Measurements from ENCODE around the gene WDR1. TPM values are rescaled to one million over a fixed set of nuclear protein-coding genes. Genes with fewer than 3 reads are reported as not detected.

The WDR1 gene
- total RNA-seq, 4 donors from 2014 or later, result 361 to 536 (median 485) TPM

GRCh38 chr4:10161840-10162239 is 45.2 kb upstream of the WDR1 start:
- no peaks in the 10 kb centered on the region for H3K36me3 ChIP-seq
- TF ChIP-seq EP300 (IDR thresholded peaks at IDR 0.05) (no peak), POLR2A (IDR thresholded peaks at IDR 0.05; ENCODE audit: low read depth) (no peak), POLR2AphosphoS5 (IDR thresholded peaks at IDR 0.05) (no peak)
- intact Hi-C loops (cut with DNase I), result no loop called here
- no peak overlapping the region for H3K27ac ChIP-seq (replicated peaks in 1 of 4)
- no peak for DNase-seq (ENCODE audit: extremely low spot score)
- 90% methylated on average over 5 of the region's 6 CpGs for WGBS
- H3K4me1 ChIP-seq, result peaks cover 0 to 49% (median 31%) of the 10 kb centered on the region in 4 donors
- no peaks in the 10 kb centered on the region for H3K9me3 ChIP-seq
- no peaks in the 10 kb centered on the region for H3K27me3 ChIP-seq
- no peak overlapping the region for H3K4me3 ChIP-seq

- no peak overlapping the region for H3K4me3 ChIP-seq
- H3K9me3 ChIP-seq, result no peaks in the 10 kb centered on the region
- TF ChIP-seq EP300 (IDR thresholded peaks at IDR 0.05) (no peak), POLR2AphosphoS5 (IDR thresholded peaks at IDR 0.05) (no peak), CTCF (IDR thresholded peaks at IDR 0.05) (no peak), POLR2A (IDR thresholded peaks at IDR 0.05; ENCODE audit: low read depth) (no peak)
- no peaks in the 10 kb centered on the region for H3K27me3 ChIP-seq
- peaks cover 0 to 49% (median 31%) of the 10 kb centered on the region in 4 donors for H3K4me1 ChIP-seq
- 8% methylated on average over 3 of the region's 3 CpGs for WGBS
- no peaks in the 10 kb centered on the region for H3K36me3 ChIP-seq
- intact Hi-C loops (cut with DNase I), result no loop called here
- no peak overlapping the region for H3K27ac ChIP-seq (replicated peaks in 1 of 4)
- no peak for DNase-seq (ENCODE audit: extremely low spot score)
These were observed 44.5 kb upstream of the WDR1 start for GRCh38 chr4:10161146-10161545.

GRCh38 chr4:10160281-10160856 is 43.8 kb upstream of the WDR1 start:
- Histone ChIP-seq H3K4me3 (no peak overlapping the region), H3K4me1 (peaks cover 0 to 49% (median 31%) of the 10 kb centered on the region in 4 donors), H3K36me3 (no peaks in the 10 kb centered on the region), H3K27ac (replicated peaks in 1 of 4) (no peak overlapping the region), H3K27me3 (no peaks in the 10 kb centered on the region), H3K9me3 (no peaks in the 10 kb centered on the region)
- WGBS, result 48% methylated on average over 7 of the region's 7 CpGs
- DNase-seq (ENCODE audit: extremely low spot score), result no peak
- TF ChIP-seq POLR2A (IDR thresholded peaks at IDR 0.05; ENCODE audit: low read depth) (no peak), CTCF (IDR thresholded peaks at IDR 0.05) (peak; percentile 37 to 44 (median 41)), EP300 (IDR thresholded peaks at IDR 0.05) (no peak), POLR2AphosphoS5 (IDR thresholded peaks at IDR 0.05) (no peak)
- intact Hi-C loops (cut with DNase I), result no loop called here

- no peaks in the 10 kb centered on the region for H3K36me3 ChIP-seq
- DNase-seq (ENCODE audit: extremely low spot score), result no peak
- H3K4me3 ChIP-seq, result no peak overlapping the region
- TF ChIP-seq EP300 (IDR thresholded peaks at IDR 0.05) (no peak), CTCF (IDR thresholded peaks at IDR 0.05) (no peak), POLR2A (IDR thresholded peaks at IDR 0.05; ENCODE audit: low read depth) (no peak), POLR2AphosphoS5 (IDR thresholded peaks at IDR 0.05) (no peak)
- no peak overlapping the region for H3K27ac ChIP-seq (replicated peaks in 1 of 4)
- H3K9me3 ChIP-seq, result no peaks in the 10 kb centered on the region
- H3K4me1 ChIP-seq, result peaks cover 0 to 49% (median 31%) of the 10 kb centered on the region in 4 donors
- no peaks in the 10 kb centered on the region for H3K27me3 ChIP-seq
- intact Hi-C loops (cut with DNase I), result loop anchor here (5.0 kb wide), 2 partner anchors 37 to 393 kb away; no protein-coding TSS in a partner anchor
These were observed 43.1 kb upstream of the WDR1 start for GRCh38 chr4:10159671-10160070.

- Histone ChIP-seq H3K27ac (replicated peaks in 1 of 4) (peak overlapping the region; percentile 73 to 76 (median 74)), H3K4me3 (peak overlapping the region in 1 of 4 donors; percentile 14)
- WGBS, result 17% methylated on average over 9 of the region's 9 CpGs
These were observed 41.8 kb upstream of the WDR1 start for GRCh38 chr4:10158333-10158942.

More at GRCh38 chr4:10158333-10158942, 41.8 kb upstream of the WDR1 start:
- H3K4me1 ChIP-seq, result peaks cover 0 to 40% (median 26%) of the 10 kb centered on the region in 4 donors
- intact Hi-C loops (cut with DNase I), result loop anchor here (1.0 to 5.0 kb wide), 3 partner anchors 36 to 394 kb away; no protein-coding TSS in a partner anchor
- peak; percentile 16 to 20 for TF ChIP-seq POLR2AphosphoS5 (IDR thresholded peaks at IDR 0.05)
- TF ChIP-seq POLR2A (IDR thresholded peaks at IDR 0.05; ENCODE audit: low read depth), result no peak
- no peak for TF ChIP-seq CTCF (IDR thresholded peaks at IDR 0.05)
- no peaks in the 10 kb centered on the region for H3K9me3 ChIP-seq
- H3K27me3 ChIP-seq, result no peaks in the 10 kb centered on the region
- DNase-seq (ENCODE audit: extremely low spot score), result no peak
- no peaks in the 10 kb centered on the region for H3K36me3 ChIP-seq
